ENCODE data around the gene BOLL. TPM values are rescaled to one million over a fixed set of nuclear protein-coding genes. Genes with fewer than 3 reads are reported as not detected.
A peak's percentile ranks its signal among the peaks of the same experiment; 100 is the strongest.
"Not testable (repeated sequence)": the region's sequence is repeated elsewhere in the genome, so short reads cannot be mapped to it uniquely, and the experiment has no call there.

Gene BOLL
- not detected in 2 replicates for total RNA-seq (2014; rRNA removed)
- Bru-seq, nascent RNA: percentile 1 among the genes with signal in this experiment
- BruChase-seq, experiment 1, labeled RNA remaining after a 6-hour chase: percentile 1 among the genes with signal in this experiment
- BruChase-seq, experiment 2, labeled RNA remaining after a 2-hour chase: percentile 1 among the genes with signal in this experiment
- long read RNA-seq: 0 reads

DNA sequence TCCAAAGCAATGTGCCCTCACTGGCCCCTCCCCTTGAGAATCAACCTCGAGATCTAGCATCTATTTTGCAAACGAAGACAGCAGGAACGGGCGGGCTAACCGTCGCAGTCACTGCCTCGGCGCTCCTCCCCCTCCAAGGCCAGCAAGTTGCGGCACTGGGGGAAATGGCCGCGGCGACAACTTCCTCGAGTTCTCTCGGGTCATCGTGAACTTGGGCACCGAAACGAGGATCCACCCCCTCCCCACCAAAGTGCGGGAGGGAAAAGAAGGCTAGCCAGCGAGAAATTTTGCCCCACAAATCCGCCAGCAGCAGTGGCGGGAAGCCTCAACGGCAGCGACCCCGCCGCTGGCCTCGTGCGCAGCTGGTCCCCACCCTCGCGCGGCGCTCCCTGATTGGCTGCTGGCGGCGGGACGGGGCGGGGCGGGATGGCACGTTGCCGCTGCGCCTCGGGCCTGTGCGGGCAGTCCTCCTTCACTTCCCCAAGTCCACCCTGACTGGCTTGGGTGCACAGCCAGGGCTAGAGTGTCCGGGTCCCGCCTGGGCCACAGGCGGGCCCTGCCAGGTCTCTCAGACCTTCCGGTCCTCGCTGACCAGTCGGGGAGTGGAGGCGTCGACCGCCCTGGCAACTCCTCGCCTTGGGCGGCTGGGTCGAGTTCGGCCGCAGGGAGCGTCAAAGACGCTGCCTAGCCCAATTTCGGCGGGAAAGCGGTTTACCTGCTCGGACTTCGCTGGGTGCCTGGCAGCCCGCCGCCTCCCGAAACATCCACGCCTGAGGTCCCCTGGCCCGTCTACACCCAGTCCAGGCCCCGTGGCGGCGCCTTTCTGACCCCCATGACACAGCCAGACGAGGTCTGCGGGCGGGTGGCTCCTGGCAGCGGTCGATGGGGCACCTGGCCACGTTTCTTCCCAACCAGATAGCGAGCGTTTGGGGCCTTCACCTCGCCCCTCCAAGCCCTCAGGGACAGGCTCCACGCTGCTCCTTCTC, at the start of gene BOLL:
TSS of gene BOLL (minus strand) at position 364 of the 986 bp plus-strand sequence. CDS start 3,469 bp downstream, outside the sequence.
- Histone ChIP-seq H3K4me3 (ENCODE audit: low read length) (no peak within 1 kb of the TSS), H3K27me3 (ENCODE audit: low read length) (no peaks in the 10 kb centered on the region), H3K4me1 (ENCODE audit: insufficient read depth, low read length) (no peaks in the 10 kb centered on the region), H3K9me2 (replicated peaks; ENCODE audit: low read length) (no peaks in the 10 kb centered on the region), H4K20me1 (ENCODE audit: low read length) (no peaks in the 10 kb centered on the region), H3K36me3 (ENCODE audit: low read depth, low read length) (no peaks in the 10 kb centered on the region), H2AFZ (ENCODE audit: low read length) (no peak within 1 kb of the TSS), H3K9me3 (ENCODE audit: low read length) (no peaks in the 10 kb centered on the region), H3F3A (ENCODE audit: low read length, unreplicated experiment) (no peaks in the 10 kb centered on the region), H3K27ac (ENCODE audit: low read length) (no peak within 1 kb of the TSS), H3K9ac (ENCODE audit: low read length) (no peak within 1 kb of the TSS), H3K4me2 (ENCODE audit: low read length) (no peak within 1 kb of the TSS), H3K79me2 (ENCODE audit: low read length) (no peaks in the 10 kb centered on the region)
- POLR2A ChIA-PET (ENCODE audit: unreplicated experiment): no interaction called here
- TF ChIP-seq, protein P1, sequence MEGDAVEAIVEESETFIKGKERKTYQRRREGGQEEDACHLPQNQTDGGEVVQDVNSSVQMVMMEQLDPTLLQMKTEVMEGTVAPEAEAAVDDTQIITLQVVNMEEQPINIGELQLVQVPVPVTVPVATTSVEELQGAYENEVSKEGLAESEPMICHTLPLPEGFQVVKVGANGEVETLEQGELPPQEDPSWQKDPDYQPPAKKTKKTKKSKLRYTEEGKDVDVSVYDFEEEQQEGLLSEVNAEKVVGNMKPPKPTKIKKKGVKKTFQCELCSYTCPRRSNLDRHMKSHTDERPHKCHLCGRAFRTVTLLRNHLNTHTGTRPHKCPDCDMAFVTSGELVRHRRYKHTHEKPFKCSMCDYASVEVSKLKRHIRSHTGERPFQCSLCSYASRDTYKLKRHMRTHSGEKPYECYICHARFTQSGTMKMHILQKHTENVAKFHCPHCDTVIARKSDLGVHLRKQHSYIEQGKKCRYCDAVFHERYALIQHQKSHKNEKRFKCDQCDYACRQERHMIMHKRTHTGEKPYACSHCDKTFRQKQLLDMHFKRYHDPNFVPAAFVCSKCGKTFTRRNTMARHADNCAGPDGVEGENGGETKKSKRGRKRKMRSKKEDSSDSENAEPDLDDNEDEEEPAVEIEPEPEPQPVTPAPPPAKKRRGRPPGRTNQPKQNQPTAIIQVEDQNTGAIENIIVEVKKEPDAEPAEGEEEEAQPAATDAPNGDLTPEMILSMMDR (conservative IDR thresholded peaks at IDR 0.05; ENCODE audit: low read depth, low read length): no peak
- TF ChIP-seq EZH2 (IDR thresholded peaks at IDR 0.05; ENCODE audit: low read length, unreplicated experiment) (no peak), EZH2phosphoT487 (IDR thresholded peaks at IDR 0.05; ENCODE audit: borderline replicate concordance, low read length) (no peak)
- DNase-seq (no peak), ATAC-seq (no peak)
- CTCF ChIA-PET: no interaction called here
- no TSS peak for BruUV-seq (replicated peaks)
- intact Hi-C loops (cut with micrococcal nuclease): no loop called here

DNA sequence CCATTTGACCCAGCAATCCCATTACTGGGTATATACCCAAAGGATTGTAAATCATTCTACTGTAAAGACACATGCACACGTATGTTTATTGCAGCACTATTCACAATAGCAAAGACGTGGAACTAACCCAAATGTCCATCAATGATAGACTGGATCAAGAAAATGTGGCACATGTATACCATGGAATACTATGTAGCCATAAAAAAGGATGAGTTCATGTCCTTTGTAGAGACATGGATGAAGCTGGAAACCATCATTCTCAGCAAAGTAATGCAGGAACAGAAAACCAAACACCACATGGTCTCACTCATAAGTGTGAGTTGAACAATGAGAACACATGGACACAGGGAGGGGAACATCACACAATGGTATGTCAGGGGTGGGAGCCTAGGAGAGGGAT, 49.7 kb upstream of the BOLL start:
- H3K27ac ChIP-seq (ENCODE audit: low read length); BruUV-seq (replicated peaks); CTCF ChIA-PET; intact Hi-C loops (cut with micrococcal nuclease); H3K9me2 ChIP-seq (replicated peaks; ENCODE audit: low read length); H3K4me3 ChIP-seq (ENCODE audit: low read length); ATAC-seq; H3K9ac ChIP-seq (ENCODE audit: low read length); H3K4me2 ChIP-seq (ENCODE audit: low read length); DNase-seq; H4K20me1 ChIP-seq (ENCODE audit: low read length); H3K4me1 ChIP-seq (ENCODE audit: insufficient read depth, low read length); H3K79me2 ChIP-seq (ENCODE audit: low read length); H2AFZ ChIP-seq (ENCODE audit: low read length); H3F3A ChIP-seq (ENCODE audit: low read length, unreplicated experiment); POLR2A ChIA-PET (ENCODE audit: unreplicated experiment); H3K36me3 ChIP-seq (ENCODE audit: low read depth, low read length); H3K9me3 ChIP-seq (ENCODE audit: low read length): not testable (repeated sequence)
- H3K27me3 ChIP-seq (ENCODE audit: low read length): peaks cover 27% of the 10 kb centered on the region

- Histone ChIP-seq H3K9ac (ENCODE audit: low read length) (no peak overlapping the region), H3K9me3 (ENCODE audit: low read length) (no peaks in the 10 kb centered on the region), H3F3A (ENCODE audit: low read length, unreplicated experiment) (no peaks in the 10 kb centered on the region), H3K4me2 (ENCODE audit: low read length) (no peak overlapping the region), H3K27me3 (ENCODE audit: low read length) (peaks cover 17% of the 10 kb centered on the region; the same call in 1 of the 2 replicates), H2AFZ (ENCODE audit: low read length) (no peak overlapping the region), H4K20me1 (ENCODE audit: low read length) (no peaks in the 10 kb centered on the region), H3K79me2 (ENCODE audit: low read length) (no peaks in the 10 kb centered on the region), H3K9me2 (replicated peaks; ENCODE audit: low read length) (no peaks in the 10 kb centered on the region), H3K36me3 (ENCODE audit: low read depth, low read length) (no peaks in the 10 kb centered on the region), H3K27ac (ENCODE audit: low read length) (no peak overlapping the region), H3K4me3 (ENCODE audit: low read length) (no peak overlapping the region), H3K4me1 (ENCODE audit: insufficient read depth, low read length) (no peaks in the 10 kb centered on the region)
- ChIA-PET CTCF (no interaction called here), POLR2A (ENCODE audit: unreplicated experiment) (no interaction called here)
- TF ChIP-seq, protein P1 (conservative IDR thresholded peaks at IDR 0.05; ENCODE audit: low read depth, low read length): no peak
- TF ChIP-seq EZH2 (IDR thresholded peaks at IDR 0.05; ENCODE audit: low read length, unreplicated experiment) (no peak), EZH2phosphoT487 (IDR thresholded peaks at IDR 0.05; ENCODE audit: borderline replicate concordance, low read length) (no peak)
- DNase-seq (no peak), ATAC-seq (no peak)
- intact Hi-C loops (cut with micrococcal nuclease): no loop called here
- no TSS peak for BruUV-seq (replicated peaks)
Measured at GRCh38 chr2:197828464-197829135, 43.5 kb upstream of the BOLL start.

All from PC-3 (cell line).